HL-60 (cell line): ENCODE measurements around the gene MTCH1.
A peak's percentile ranks its signal among the peaks of the same experiment; 100 is the strongest.

Source experiments
- POLR2AphosphoS5 ChIP-seq: IDR thresholded peaks from 2 replicates; pipeline ENCODE4 v1.6.1; 2012; ENCODE audit warnings: low read depth
- TF ChIP-seq, protein P1 (sequence below): IDR thresholded peaks from one replicate; pipeline ENCODE4 v1.5.1; 2011; ENCODE audit warnings: low read length, control low read depth, inconsistent platforms; ENCODE audit not compliant: insufficient read depth
- TF ChIP-seq, protein P2 (sequence below): IDR thresholded peaks from 2 replicates; pipeline ENCODE4 v1.6.1; 2012; ENCODE audit warnings: low read depth; ENCODE audit not compliant: insufficient replicate concordance

DNA sequence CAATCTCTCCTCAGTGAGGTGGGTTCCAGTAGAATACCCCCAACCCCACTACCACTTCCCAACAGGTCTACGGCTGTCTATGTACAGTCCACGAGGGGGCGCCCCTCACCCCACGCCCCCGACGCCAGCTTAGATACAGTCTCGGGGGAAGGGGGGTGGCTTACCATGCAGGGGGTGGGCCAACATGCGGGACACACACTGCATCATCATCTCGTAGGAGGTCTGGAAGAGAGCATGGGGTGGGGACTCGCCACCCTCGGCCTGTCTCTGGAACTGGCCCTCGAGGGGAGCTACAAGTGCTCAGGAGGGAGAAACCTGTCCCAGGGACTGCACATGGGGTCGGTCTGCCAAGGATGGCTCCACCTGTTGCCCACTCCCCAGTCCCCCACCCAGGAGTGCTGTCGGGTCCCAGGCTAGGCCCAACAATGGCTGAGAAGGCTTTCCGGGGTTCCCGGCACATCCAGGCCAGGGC lies 8.5 kb downstream of the MTCH1 start:
- TF ChIP-seq, protein P1, sequence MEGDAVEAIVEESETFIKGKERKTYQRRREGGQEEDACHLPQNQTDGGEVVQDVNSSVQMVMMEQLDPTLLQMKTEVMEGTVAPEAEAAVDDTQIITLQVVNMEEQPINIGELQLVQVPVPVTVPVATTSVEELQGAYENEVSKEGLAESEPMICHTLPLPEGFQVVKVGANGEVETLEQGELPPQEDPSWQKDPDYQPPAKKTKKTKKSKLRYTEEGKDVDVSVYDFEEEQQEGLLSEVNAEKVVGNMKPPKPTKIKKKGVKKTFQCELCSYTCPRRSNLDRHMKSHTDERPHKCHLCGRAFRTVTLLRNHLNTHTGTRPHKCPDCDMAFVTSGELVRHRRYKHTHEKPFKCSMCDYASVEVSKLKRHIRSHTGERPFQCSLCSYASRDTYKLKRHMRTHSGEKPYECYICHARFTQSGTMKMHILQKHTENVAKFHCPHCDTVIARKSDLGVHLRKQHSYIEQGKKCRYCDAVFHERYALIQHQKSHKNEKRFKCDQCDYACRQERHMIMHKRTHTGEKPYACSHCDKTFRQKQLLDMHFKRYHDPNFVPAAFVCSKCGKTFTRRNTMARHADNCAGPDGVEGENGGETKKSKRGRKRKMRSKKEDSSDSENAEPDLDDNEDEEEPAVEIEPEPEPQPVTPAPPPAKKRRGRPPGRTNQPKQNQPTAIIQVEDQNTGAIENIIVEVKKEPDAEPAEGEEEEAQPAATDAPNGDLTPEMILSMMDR, result peak; percentile 28
- TF ChIP-seq, protein P2, sequence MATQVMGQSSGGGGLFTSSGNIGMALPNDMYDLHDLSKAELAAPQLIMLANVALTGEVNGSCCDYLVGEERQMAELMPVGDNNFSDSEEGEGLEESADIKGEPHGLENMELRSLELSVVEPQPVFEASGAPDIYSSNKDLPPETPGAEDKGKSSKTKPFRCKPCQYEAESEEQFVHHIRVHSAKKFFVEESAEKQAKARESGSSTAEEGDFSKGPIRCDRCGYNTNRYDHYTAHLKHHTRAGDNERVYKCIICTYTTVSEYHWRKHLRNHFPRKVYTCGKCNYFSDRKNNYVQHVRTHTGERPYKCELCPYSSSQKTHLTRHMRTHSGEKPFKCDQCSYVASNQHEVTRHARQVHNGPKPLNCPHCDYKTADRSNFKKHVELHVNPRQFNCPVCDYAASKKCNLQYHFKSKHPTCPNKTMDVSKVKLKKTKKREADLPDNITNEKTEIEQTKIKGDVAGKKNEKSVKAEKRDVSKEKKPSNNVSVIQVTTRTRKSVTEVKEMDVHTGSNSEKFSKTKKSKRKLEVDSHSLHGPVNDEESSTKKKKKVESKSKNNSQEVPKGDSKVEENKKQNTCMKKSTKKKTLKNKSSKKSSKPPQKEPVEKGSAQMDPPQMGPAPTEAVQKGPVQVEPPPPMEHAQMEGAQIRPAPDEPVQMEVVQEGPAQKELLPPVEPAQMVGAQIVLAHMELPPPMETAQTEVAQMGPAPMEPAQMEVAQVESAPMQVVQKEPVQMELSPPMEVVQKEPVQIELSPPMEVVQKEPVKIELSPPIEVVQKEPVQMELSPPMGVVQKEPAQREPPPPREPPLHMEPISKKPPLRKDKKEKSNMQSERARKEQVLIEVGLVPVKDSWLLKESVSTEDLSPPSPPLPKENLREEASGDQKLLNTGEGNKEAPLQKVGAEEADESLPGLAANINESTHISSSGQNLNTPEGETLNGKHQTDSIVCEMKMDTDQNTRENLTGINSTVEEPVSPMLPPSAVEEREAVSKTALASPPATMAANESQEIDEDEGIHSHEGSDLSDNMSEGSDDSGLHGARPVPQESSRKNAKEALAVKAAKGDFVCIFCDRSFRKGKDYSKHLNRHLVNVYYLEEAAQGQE, result no peak
- TF ChIP-seq POLR2AphosphoS5, result no peak
